Measurements from ENCODE around the gene FDPS.
"Not testable (repeated sequence)": the region's sequence is repeated elsewhere in the genome, so short reads cannot be mapped to it uniquely, and the experiment has no call there.

FDPS gene

GRCh38 chr1:155320661-155321617 is 12.3 kb downstream of the FDPS start, which contains the start of gene RUSC1:
RUSC1 (plus strand) TSS chr1:155320894; CDS start chr1:155321774, 880 bp downstream.
- DNase-seq, result peak in 3 of 4 experiments; percentile 39 to 45 (median 40)

GRCh38 chr1:155321639-155322503 is 13.2 kb downstream of the FDPS start:
- no peak for DNase-seq

GRCh38 chr1:155322571-155322952 is 13.9 kb downstream of the FDPS start:
- DNase-seq, result no peak

- DNase-seq, result peak; percentile 75 to 88 (median 82)
Measured at GRCh38 chr1:155322953-155323728, 14.5 kb downstream of the FDPS start.

GRCh38 chr1:155323729-155324036 is 15.0 kb downstream of the FDPS start:
- DNase-seq, result peak; percentile 55 to 65 (median 58)

- peak; percentile 66 to 77 (median 72) for DNase-seq
Measured at GRCh38 chr1:155324037-155324716, 15.5 kb downstream of the FDPS start.

GRCh38 chr1:155324717-155325602 is 16.3 kb downstream of the FDPS start:
- DNase-seq, result no peak

- DNase-seq, result no peak
Measured at GRCh38 chr1:155325603-155325893, 16.9 kb downstream of the FDPS start.

GRCh38 chr1:155326020-155326526 is 17.4 kb downstream of the FDPS start:
- DNase-seq, result no peak

- DNase-seq, result no peak
Measured at GRCh38 chr1:155326631-155327037, 18.0 kb downstream of the FDPS start.

GRCh38 chr1:155327981-155328380 is 19.3 kb downstream of the FDPS start:
- DNase-seq, result no peak

- DNase-seq, result not testable (repeated sequence)
Measured at GRCh38 chr1:155328856-155329255, 20.2 kb downstream of the FDPS start.

GRCh38 chr1:155329980-155330598 is 21.4 kb downstream of the FDPS start:
- DNase-seq, result no peak

- DNase-seq, result no peak
Measured at GRCh38 chr1:155334962-155335361, 26.3 kb downstream of the FDPS start.

GRCh38 chr1:155339515-155340097 is 30.9 kb downstream of the FDPS start:
- DNase-seq, result no peak

GRCh38 chr1:155342842-155343241 is 34.2 kb downstream of the FDPS start:
- DNase-seq, result no peak

GRCh38 chr1:155352631-155353030 is 44.0 kb downstream of the FDPS start:
- DNase-seq, result no peak

GRCh38 chr1:155360051-155360450 is 51.4 kb downstream of the FDPS start:
- DNase-seq, result no peak

Measured in activated CD4-positive, CD25-positive, alpha-beta regulatory T cell (primary cell).